Liver (tissue), 9 donors: ENCODE measurements around the gene VSTM2L. TPM values are rescaled to one million over a fixed set of nuclear protein-coding genes. Genes with fewer than 3 reads are reported as not detected.

ENCODE experiments used
- DNase-seq: peaks from one replicate; pipeline ENCODE4 v3.0.0-alpha.2; 2017; ENCODE audit warnings: low spot score
- H3K27ac ChIP-seq, 2 donors: one replicate each; pipeline ENCODE4 v1.7.0; 2013; ENCODE audit warnings: inconsistent platforms in 2 of 2, low read length in 2 of 2, control low read depth in 1 of 2, low read depth in 1 of 2, mild to moderate bottlenecking in 1 of 2
- H3K27me3 ChIP-seq, 4 donors: one replicate each; pipeline versions ENCODE4 v1.6.1 to v1.7.0; 2013; ENCODE audit warnings: low read length in 3 of 4, inconsistent platforms in 1 of 4, mild to moderate bottlenecking in 1 of 4, moderate library complexity in 1 of 4; ENCODE audit not compliant: control insufficient read depth in 4 of 4, insufficient read depth in 4 of 4
- H3K36me3 ChIP-seq, 4 donors: one replicate each; pipeline versions ENCODE4 v1.6.1 to v1.7.0; 2013; ENCODE audit warnings: low read length in 3 of 4, mild to moderate bottlenecking in 3 of 4, low read depth in 1 of 4, moderate library complexity in 1 of 4; ENCODE audit not compliant: control insufficient read depth in 4 of 4, insufficient read depth in 3 of 4
- H3K4me1 ChIP-seq, 4 donors: one replicate each; pipeline versions ENCODE4 v1.6.1 to v1.7.0; 2013; ENCODE audit warnings: low read length in 3 of 4, mild to moderate bottlenecking in 3 of 4, moderate library complexity in 1 of 4; ENCODE audit not compliant: control insufficient read depth in 4 of 4, insufficient read depth in 4 of 4
- H3K4me3 ChIP-seq, 3 donors: one replicate each; pipeline versions ENCODE4 v1.6.1 to v1.7.0; 2013; ENCODE audit warnings: low read length in 3 of 3, control low read depth in 1 of 3, low read depth in 1 of 3, mild to moderate bottlenecking in 1 of 3
- H3K9ac ChIP-seq, 2 donors: one replicate each; pipeline ENCODE4 v1.7.0; 2013; ENCODE audit warnings: low read length in 2 of 2, mild to moderate bottlenecking in 2 of 2, moderate library complexity in 2 of 2, control low read depth in 1 of 2, low read depth in 1 of 2
- H3K9me3 ChIP-seq, 4 donors: one replicate each; pipeline versions ENCODE4 v1.6.1 to v1.7.0; 2013; ENCODE audit warnings: low read length in 3 of 4; ENCODE audit not compliant: control insufficient read depth in 4 of 4
- EGR1 ChIP-seq, 2 donors: IDR thresholded peaks; 2 replicates each; pipeline ENCODE4 v1.6.1; 2016 to 2018; ENCODE audit warnings: antibody characterized with exemption in 2 of 2, low read depth in 2 of 2
- FOXA1 ChIP-seq: IDR thresholded peaks from 2 replicates; pipeline ENCODE4 v1.6.1; 2016; ENCODE audit warnings: antibody characterized with exemption
- FOXA2 ChIP-seq: IDR thresholded peaks from 2 replicates; pipeline ENCODE4 v1.6.1; 2016; ENCODE audit warnings: antibody characterized with exemption
- HNF4G ChIP-seq: IDR thresholded peaks from 2 replicates; pipeline ENCODE4 v1.6.1; 2016; ENCODE audit warnings: antibody characterized with exemption
- JUND ChIP-seq, 2 donors: IDR thresholded peaks; 2 replicates each; pipeline ENCODE4 v1.6.1; 2016; ENCODE audit warnings: antibody characterized with exemption in 2 of 2
- NR2F2 ChIP-seq: IDR thresholded peaks from 2 replicates; pipeline ENCODE4 v1.6.1; 2016; ENCODE audit warnings: antibody characterized with exemption
- RAD21 ChIP-seq, 2 donors: IDR thresholded peaks; 2 replicates each; pipeline ENCODE4 v1.6.1; 2016; ENCODE audit warnings: antibody characterized with exemption in 2 of 2, mild to moderate bottlenecking in 2 of 2
- RXRA ChIP-seq, 2 donors: IDR thresholded peaks; 2 replicates each; pipeline ENCODE4 v1.6.1; 2017 to 2018; ENCODE audit warnings: antibody characterized with exemption in 2 of 2, mild to moderate bottlenecking in 1 of 2
- TAF1 ChIP-seq: conservative IDR thresholded peaks from 2 replicates; pipeline ENCODE4 v1.6.1; 2016; ENCODE audit warnings: antibody characterized with exemption, mild to moderate bottlenecking
- YY1 ChIP-seq: IDR thresholded peaks from 2 replicates; pipeline ENCODE4 v1.6.1; 2016; ENCODE audit warnings: antibody characterized with exemption, mild to moderate bottlenecking
- WGBS: extraction: QIAGEN DNeasy Blood & Tissue Kit; methylation state at CpG from one replicate; pipeline ENCODE4 v1.1.7; 2013; 5-methylcytosine and 5-hydroxymethylcytosine counted together
- polyA plus RNA-seq, 2 donors: library from polyadenylated mRNA; stranded (reverse) in 1 of 2; unstranded in 1 of 2; fragments of 200-250 nt in 1 of 2; fragments of >200 nt in 1 of 2; fragmentation: Nextera tagmentation in 1 of 2; extraction: Ambion mirVana in 1 of 2; gene quantifications; one replicate each; pipeline versions ENCODE4 v1.2.1 to v1.2.3, GENCODE V29; 2013 to 2015
- total RNA-seq, 2 donors: library from RNA; depleted of rRNA; stranded (reverse); fragments of >200 nt; gene quantifications; one replicate each; pipeline ENCODE4 v1.2.3, GENCODE V29; 2014
- TF ChIP-seq, protein P1 (sequence below): IDR thresholded peaks from 2 replicates; pipeline ENCODE4 v1.6.1; 2016; ENCODE audit warnings: antibody characterized with exemption, mild to moderate bottlenecking
- TF ChIP-seq, protein P2 (sequence below): IDR thresholded peaks from 2 replicates; pipeline ENCODE4 v1.6.1; 2016; ENCODE audit warnings: antibody characterized with exemption
- TF ChIP-seq, protein P3 (sequence below): IDR thresholded peaks from 2 replicates; pipeline ENCODE4 v1.6.1; 2016; ENCODE audit warnings: antibody characterized with exemption
- TF ChIP-seq, protein P4 (sequence below): IDR thresholded peaks from 2 replicates; pipeline ENCODE4 v1.6.1; 2016; ENCODE audit warnings: antibody characterized with exemption
- donor health status: healthy.
- donor health status: healthy.
- donor health status: healthy.
- donor health status: healthy.
- donor health status: healthy.

VSTM2L gene
- total and polyA plus RNA-seq, 4 donors: 0.31 to 0.79 (median 0.56) TPM

DNA sequence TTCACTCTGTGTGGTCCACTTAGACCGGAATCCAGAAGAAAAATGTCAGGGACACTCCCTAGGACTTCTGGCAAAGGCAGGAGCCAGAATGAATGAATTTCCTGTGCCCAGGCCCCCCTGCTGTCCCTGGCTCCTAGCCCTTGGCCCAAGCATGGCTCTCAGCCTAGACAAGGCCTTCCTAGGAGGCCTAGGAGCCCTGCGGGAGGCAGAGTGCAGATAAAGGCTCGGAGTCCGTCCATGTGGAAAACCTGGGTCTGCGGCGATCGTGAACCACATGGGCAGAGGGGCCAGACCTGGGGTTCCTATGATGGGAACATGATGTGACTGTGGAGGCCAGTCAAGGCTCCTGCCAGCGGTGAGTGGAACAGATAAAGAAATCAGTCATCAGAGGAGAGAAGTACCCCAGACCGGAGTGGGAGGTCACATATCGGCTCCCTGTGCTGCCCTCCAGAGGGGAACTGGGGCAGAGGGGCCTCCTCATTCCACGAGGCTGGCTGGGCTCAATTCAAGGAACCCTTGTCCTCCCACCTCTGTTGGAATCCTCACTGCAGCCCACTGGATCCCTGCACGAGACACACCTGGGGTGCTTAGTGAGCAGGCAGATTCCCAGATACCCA is 5.9 kb upstream of the VSTM2L start:
- Histone ChIP-seq H3K4me3 (no peak overlapping the region), H3K27me3 (peaks cover 0 to 1% (median 0%) of the 10 kb centered on the region in 4 donors), H3K9ac (no peak overlapping the region), H3K9me3 (no peaks in the 10 kb centered on the region), H3K27ac (no peak overlapping the region), H3K4me1 (peaks cover 0 to 2% (median 0%) of the 10 kb centered on the region in 4 donors), H3K36me3 (no peaks in the 10 kb centered on the region)
- WGBS: 77% methylated on average over 12 of the region's 12 CpGs
- DNase-seq: no peak
- TF ChIP-seq RAD21 (IDR thresholded peaks at IDR 0.05) (peak in 1 of 2 donors; percentile 20), JUND (IDR thresholded peaks at IDR 0.05) (no peak)

DNA sequence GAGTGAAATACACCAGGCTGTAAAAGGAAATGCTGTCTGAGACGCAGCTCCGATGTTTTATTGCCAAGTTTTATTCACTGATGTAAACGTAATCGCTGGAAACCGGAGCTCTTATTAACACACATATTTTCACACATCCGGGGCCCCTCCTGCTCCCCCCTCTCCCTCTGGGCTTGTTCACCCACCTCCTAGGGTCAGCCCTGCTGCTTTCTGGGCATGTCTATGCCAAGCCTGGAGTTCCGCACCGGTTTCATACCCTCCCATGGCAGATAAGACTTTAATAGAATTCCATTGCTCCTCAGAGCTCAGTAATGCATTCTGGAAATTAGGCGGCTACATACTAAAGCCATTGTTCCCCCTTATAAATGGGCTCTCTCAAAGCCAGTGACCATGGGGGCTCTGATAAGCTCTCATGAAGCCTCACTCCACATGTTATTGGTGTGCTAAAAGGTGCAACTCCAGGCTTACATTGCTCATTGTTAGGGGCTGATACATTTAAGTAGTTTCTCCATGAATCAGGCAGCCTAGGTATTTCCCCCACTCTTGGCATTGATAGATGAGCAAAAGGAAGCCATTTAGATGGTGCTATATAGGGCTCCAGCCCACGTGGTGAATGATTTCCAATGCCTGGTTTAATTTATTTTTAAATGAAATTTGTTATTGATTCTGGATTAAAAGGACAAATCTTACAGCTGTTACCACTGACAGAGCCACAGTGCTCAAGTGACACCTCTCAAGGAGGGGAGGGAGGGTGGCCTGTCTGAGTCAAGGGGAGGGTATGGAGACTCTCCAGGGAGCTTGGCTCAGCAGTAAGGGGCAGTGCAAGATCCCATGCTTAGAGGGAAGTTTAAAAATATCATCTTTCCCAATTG is 4.5 kb upstream of the VSTM2L start:
- TF ChIP-seq EGR1 (IDR thresholded peaks at IDR 0.05; ENCODE audit: low read depth in 2 of 2) (no peak), RXRA (IDR thresholded peaks at IDR 0.05) (no peak), HNF4G (no peak), NR2F2 (no peak), FOXA2 (no peak), JUND (IDR thresholded peaks at IDR 0.05) (no peak), FOXA1 (no peak), YY1 (no peak), RAD21 (IDR thresholded peaks at IDR 0.05) (no peak), TAF1 (no peak)
- TF ChIP-seq, protein P1, sequence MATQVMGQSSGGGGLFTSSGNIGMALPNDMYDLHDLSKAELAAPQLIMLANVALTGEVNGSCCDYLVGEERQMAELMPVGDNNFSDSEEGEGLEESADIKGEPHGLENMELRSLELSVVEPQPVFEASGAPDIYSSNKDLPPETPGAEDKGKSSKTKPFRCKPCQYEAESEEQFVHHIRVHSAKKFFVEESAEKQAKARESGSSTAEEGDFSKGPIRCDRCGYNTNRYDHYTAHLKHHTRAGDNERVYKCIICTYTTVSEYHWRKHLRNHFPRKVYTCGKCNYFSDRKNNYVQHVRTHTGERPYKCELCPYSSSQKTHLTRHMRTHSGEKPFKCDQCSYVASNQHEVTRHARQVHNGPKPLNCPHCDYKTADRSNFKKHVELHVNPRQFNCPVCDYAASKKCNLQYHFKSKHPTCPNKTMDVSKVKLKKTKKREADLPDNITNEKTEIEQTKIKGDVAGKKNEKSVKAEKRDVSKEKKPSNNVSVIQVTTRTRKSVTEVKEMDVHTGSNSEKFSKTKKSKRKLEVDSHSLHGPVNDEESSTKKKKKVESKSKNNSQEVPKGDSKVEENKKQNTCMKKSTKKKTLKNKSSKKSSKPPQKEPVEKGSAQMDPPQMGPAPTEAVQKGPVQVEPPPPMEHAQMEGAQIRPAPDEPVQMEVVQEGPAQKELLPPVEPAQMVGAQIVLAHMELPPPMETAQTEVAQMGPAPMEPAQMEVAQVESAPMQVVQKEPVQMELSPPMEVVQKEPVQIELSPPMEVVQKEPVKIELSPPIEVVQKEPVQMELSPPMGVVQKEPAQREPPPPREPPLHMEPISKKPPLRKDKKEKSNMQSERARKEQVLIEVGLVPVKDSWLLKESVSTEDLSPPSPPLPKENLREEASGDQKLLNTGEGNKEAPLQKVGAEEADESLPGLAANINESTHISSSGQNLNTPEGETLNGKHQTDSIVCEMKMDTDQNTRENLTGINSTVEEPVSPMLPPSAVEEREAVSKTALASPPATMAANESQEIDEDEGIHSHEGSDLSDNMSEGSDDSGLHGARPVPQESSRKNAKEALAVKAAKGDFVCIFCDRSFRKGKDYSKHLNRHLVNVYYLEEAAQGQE: no peak
- TF ChIP-seq, protein P2, sequence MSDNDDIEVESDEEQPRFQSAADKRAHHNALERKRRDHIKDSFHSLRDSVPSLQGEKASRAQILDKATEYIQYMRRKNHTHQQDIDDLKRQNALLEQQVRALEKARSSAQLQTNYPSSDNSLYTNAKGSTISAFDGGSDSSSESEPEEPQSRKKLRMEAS: no peak
- TF ChIP-seq, protein P3, sequence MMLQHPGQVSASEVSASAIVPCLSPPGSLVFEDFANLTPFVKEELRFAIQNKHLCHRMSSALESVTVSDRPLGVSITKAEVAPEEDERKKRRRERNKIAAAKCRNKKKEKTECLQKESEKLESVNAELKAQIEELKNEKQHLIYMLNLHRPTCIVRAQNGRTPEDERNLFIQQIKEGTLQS: no peak
- TF ChIP-seq, protein P4, sequence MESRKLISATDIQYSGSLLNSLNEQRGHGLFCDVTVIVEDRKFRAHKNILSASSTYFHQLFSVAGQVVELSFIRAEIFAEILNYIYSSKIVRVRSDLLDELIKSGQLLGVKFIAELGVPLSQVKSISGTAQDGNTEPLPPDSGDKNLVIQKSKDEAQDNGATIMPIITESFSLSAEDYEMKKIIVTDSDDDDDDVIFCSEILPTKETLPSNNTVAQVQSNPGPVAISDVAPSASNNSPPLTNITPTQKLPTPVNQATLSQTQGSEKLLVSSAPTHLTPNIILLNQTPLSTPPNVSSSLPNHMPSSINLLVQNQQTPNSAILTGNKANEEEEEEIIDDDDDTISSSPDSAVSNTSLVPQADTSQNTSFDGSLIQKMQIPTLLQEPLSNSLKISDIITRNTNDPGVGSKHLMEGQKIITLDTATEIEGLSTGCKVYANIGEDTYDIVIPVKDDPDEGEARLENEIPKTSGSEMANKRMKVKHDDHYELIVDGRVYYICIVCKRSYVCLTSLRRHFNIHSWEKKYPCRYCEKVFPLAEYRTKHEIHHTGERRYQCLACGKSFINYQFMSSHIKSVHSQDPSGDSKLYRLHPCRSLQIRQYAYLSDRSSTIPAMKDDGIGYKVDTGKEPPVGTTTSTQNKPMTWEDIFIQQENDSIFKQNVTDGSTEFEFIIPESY: no peak
- H3K4me3 ChIP-seq: no peak overlapping the region
- peaks cover 3 to 8% (median 5%) of the 10 kb centered on the region in 4 donors for H3K4me1 ChIP-seq
- no peak overlapping the region for H3K9ac ChIP-seq
- WGBS: 72% methylated on average over 10 of the region's 10 CpGs
- H3K36me3 ChIP-seq: no peaks in the 10 kb centered on the region
- no peak overlapping the region for H3K27ac ChIP-seq
- H3K27me3 ChIP-seq: peaks cover 0 to 2% (median 0%) of the 10 kb centered on the region in 4 donors
- no peak for DNase-seq
- no peaks in the 10 kb centered on the region for H3K9me3 ChIP-seq
